HL-60/S4 treated with phorbol 12-myristate 13-acetate at 8.2 ng/mL for 4 days and 3 days (cell line): ENCODE results near the gene NUBPL.
"Not testable (repeated sequence)": the region's sequence is repeated elsewhere in the genome, so short reads cannot be mapped to it uniquely, and the experiment has no call there.

Experiments
- in situ Hi-C: fragments of 300-500 bp; cut with MboI; formaldehyde crosslinking; loops from 2 replicates; pipeline ENCODE4 v1.15.0; 2022; ENCODE audit warnings: low sequenced_read_pairs

Gene NUBPL

GRCh38 chr14:31576949-31577348, 15.7 kb downstream of the NUBPL start:
- in situ Hi-C loops, result no loop called here

GRCh38 chr14:31578266-31578665, 17.1 kb downstream of the NUBPL start:
- in situ Hi-C loops, result no loop called here

GRCh38 chr14:31578792-31579501, 17.7 kb downstream of the NUBPL start:
- in situ Hi-C loops, result no loop called here

- in situ Hi-C loops, result no loop called here
These were observed 19.0 kb downstream of the NUBPL start for GRCh38 chr14:31580234-31580633.

- in situ Hi-C loops, result no loop called here
These were observed 21.1 kb downstream of the NUBPL start for GRCh38 chr14:31582286-31582691.

GRCh38 chr14:31582836-31583452, 21.7 kb downstream of the NUBPL start:
- in situ Hi-C loops, result no loop called here

GRCh38 chr14:31590206-31590605, 29.0 kb downstream of the NUBPL start:
- in situ Hi-C loops, result no loop called here

- in situ Hi-C loops, result no loop called here
These were observed 30.9 kb downstream of the NUBPL start for GRCh38 chr14:31592122-31592521.

- in situ Hi-C loops, result no loop called here
These were observed 31.4 kb downstream of the NUBPL start for GRCh38 chr14:31592631-31593030.

GRCh38 chr14:31596342-31597095, 35.3 kb downstream of the NUBPL start:
- in situ Hi-C loops, result no loop called here

GRCh38 chr14:31605702-31606101, 44.5 kb downstream of the NUBPL start:
- in situ Hi-C loops, result no loop called here

GRCh38 chr14:31611778-31612433, 50.7 kb downstream of the NUBPL start:
- in situ Hi-C loops, result no loop called here

GRCh38 chr14:31613188-31613587, 52.0 kb downstream of the NUBPL start:
- in situ Hi-C loops, result no loop called here

GRCh38 chr14:31618884-31619283, 57.7 kb downstream of the NUBPL start:
- in situ Hi-C loops, result not testable (repeated sequence)

GRCh38 chr14:31619440-31619839, 58.2 kb downstream of the NUBPL start:
- in situ Hi-C loops, result no loop called here

GRCh38 chr14:31620898-31621297, 59.7 kb downstream of the NUBPL start:
- in situ Hi-C loops, result not testable (repeated sequence)

GRCh38 chr14:31622060-31622459, 60.9 kb downstream of the NUBPL start:
- in situ Hi-C loops, result no loop called here

GRCh38 chr14:31652900-31653299, 91.7 kb downstream of the NUBPL start:
- in situ Hi-C loops, result not testable (repeated sequence)

- in situ Hi-C loops, result no loop called here
These were observed 96.7 kb downstream of the NUBPL start for GRCh38 chr14:31657917-31658316.

- in situ Hi-C loops, result no loop called here
These were observed 98.1 kb downstream of the NUBPL start for GRCh38 chr14:31659278-31659677.

- in situ Hi-C loops, result no loop called here
These were observed 99.0 kb downstream of the NUBPL start for GRCh38 chr14:31660191-31660590.
